Memory B cell (primary cell): ENCODE results near the gene EPB41L1.

Experiments
- ATAC-seq: fragments of 150-1000 bp; cut with Tn5 transposase; 2 replicates; pipeline ENCODE4 v1.10.0; 2021; ENCODE audit warnings: low read depth, mild to moderate bottlenecking, moderate library complexity
- DNase-seq, 2 donors: peaks; one replicate each; pipeline ENCODE4 v3.0.0; 2022; ENCODE audit warnings: low spot score in 2 of 2
- H3K27ac Mint-ChIP-seq: one replicate; pipeline ENCODE4 v1.8.0; 2022; ENCODE audit warnings: mild to moderate bottlenecking, moderate library complexity, mixed read lengths
- H3K27me3 Mint-ChIP-seq: one replicate; pipeline ENCODE4 v1.8.0; 2022; ENCODE audit warnings: mixed read lengths
- H3K36me3 Mint-ChIP-seq: one replicate; pipeline ENCODE4 v1.8.0; 2022; ENCODE audit warnings: mild to moderate bottlenecking, mixed read lengths
- H3K4me1 Mint-ChIP-seq: one replicate; pipeline ENCODE4 v1.8.0; 2022; ENCODE audit warnings: mixed read lengths
- H3K4me3 Mint-ChIP-seq: one replicate; pipeline ENCODE4 v1.8.0; 2022; ENCODE audit warnings: mild to moderate bottlenecking, moderate library complexity, mixed read lengths
- H3K9me3 Mint-ChIP-seq: one replicate; pipeline ENCODE4 v1.8.0; 2022; ENCODE audit warnings: mixed read lengths

Gene EPB41L1

GRCh38 chr20:36202891-36203338, 48.4 kb downstream of the EPB41L1 start:
- ATAC-seq (peak; percentile 78), DNase-seq (peak; percentile 73 to 85)
- Mint-ChIP-seq H3K4me1 (peaks cover 5% of the 10 kb centered on the region), H3K27me3 (peaks cover 3% of the 10 kb centered on the region), H3K36me3 (no peaks in the 10 kb centered on the region), H3K4me3 (peak overlapping the region; percentile 80), H3K27ac (peak overlapping the region; percentile 39), H3K9me3 (no peaks in the 10 kb centered on the region)

- H3K4me3 Mint-ChIP-seq: no peak overlapping the region
- H3K36me3 Mint-ChIP-seq: no peaks in the 10 kb centered on the region
- ATAC-seq (no peak), DNase-seq (no peak)
- H3K27me3 Mint-ChIP-seq: peaks cover 4% of the 10 kb centered on the region
- H3K4me1 Mint-ChIP-seq: peaks cover 5% of the 10 kb centered on the region
- no peak overlapping the region for H3K27ac Mint-ChIP-seq
- H3K9me3 Mint-ChIP-seq: no peaks in the 10 kb centered on the region
Measured at GRCh38 chr20:36203861-36204260, 49.3 kb downstream of the EPB41L1 start.

DNA sequence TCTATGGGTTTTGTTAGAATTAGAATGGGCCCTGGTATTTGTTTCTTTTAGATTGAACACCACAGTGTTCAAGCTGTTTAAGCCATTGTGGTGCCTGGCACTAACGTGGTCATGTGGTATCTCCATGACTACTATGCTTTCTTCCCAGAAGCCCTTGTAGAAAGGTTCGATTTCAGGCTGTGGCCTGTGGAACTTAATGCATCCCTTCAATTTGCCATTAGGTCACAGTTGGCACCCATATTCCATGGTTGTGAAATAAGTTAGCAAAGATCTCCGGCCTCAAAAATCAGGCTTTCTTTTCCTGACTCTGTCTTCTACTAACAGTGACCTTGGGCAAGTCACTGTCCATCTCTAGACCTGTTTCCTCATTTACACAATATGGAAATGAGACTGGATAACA, 50.5 kb downstream of the EPB41L1 start:
- ATAC-seq: no peak
- Mint-ChIP-seq H3K4me1 (peaks cover 2% of the 10 kb centered on the region), H3K36me3 (no peaks in the 10 kb centered on the region), H3K27ac (no peak overlapping the region), H3K27me3 (peaks cover 4% of the 10 kb centered on the region), H3K4me3 (no peak overlapping the region), H3K9me3 (no peaks in the 10 kb centered on the region)
- no peak for DNase-seq

GRCh38 chr20:36206068-36206467, 51.5 kb downstream of the EPB41L1 start:
- Mint-ChIP-seq H3K27me3 (peaks cover 4% of the 10 kb centered on the region), H3K36me3 (no peaks in the 10 kb centered on the region), H3K4me3 (no peak overlapping the region), H3K4me1 (peaks cover 2% of the 10 kb centered on the region), H3K9me3 (no peaks in the 10 kb centered on the region), H3K27ac (no peak overlapping the region)
- DNase-seq: no peak
- ATAC-seq: no peak

DNA sequence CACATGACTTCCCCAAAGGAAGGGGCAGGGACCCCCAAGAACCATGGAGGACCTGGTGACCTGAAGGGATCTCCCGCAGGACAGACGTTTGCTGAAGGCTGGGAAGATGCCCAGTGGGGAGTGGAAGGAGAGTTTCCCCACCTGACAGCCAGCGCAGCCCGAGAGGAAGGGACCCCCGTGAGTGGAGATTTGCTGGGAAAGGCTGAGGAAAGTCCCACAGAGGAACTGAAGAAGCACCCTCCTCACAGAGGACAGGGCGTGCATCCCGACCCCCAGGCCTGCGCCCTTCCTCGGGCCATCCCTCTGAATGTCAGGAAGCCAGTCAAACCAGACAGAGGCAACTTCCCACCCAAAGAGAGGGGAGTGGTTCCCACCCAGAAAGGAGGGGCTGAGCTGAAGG, 52.1 kb downstream of the EPB41L1 start:
- Mint-ChIP-seq H3K4me1 (peaks cover 2% of the 10 kb centered on the region), H3K9me3 (no peaks in the 10 kb centered on the region), H3K36me3 (no peaks in the 10 kb centered on the region), H3K4me3 (no peak overlapping the region), H3K27me3 (peaks cover 4% of the 10 kb centered on the region), H3K27ac (no peak overlapping the region)
- DNase-seq (no peak), ATAC-seq (no peak)

DNA sequence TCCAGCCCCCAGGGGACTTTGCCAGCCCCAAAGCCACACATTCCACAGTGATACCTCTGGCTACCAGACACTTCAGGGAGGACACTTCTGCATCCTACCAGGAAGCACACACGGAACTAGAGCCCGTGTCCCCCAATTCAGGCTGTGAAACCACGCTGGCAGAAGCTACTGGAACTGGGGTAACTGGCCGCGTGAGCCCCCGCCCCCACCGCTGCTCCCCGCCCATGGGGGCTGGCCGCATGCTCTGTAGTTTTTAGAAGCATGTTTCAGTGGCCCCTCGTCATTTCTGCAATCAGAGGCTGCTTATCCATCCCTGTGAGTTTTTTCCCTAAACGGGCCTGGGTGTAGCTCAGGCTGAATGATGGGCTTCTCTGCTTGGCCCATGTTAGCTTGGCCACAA, 53.1 kb downstream of the EPB41L1 start:
- Mint-ChIP-seq H3K9me3 (no peaks in the 10 kb centered on the region), H3K36me3 (no peaks in the 10 kb centered on the region), H3K4me3 (no peak overlapping the region), H3K4me1 (peaks cover 2% of the 10 kb centered on the region), H3K27me3 (peaks cover 4% of the 10 kb centered on the region), H3K27ac (no peak overlapping the region)
- DNase-seq: no peak
- no peak for ATAC-seq

- Mint-ChIP-seq H3K9me3 (no peaks in the 10 kb centered on the region), H3K4me3 (no peak overlapping the region), H3K36me3 (no peaks in the 10 kb centered on the region), H3K27ac (no peak overlapping the region), H3K4me1 (no peaks in the 10 kb centered on the region), H3K27me3 (peaks cover 4% of the 10 kb centered on the region)
- ATAC-seq (no peak), DNase-seq (no peak)
Measured at GRCh38 chr20:36208257-36208656, 53.7 kb downstream of the EPB41L1 start.

DNA sequence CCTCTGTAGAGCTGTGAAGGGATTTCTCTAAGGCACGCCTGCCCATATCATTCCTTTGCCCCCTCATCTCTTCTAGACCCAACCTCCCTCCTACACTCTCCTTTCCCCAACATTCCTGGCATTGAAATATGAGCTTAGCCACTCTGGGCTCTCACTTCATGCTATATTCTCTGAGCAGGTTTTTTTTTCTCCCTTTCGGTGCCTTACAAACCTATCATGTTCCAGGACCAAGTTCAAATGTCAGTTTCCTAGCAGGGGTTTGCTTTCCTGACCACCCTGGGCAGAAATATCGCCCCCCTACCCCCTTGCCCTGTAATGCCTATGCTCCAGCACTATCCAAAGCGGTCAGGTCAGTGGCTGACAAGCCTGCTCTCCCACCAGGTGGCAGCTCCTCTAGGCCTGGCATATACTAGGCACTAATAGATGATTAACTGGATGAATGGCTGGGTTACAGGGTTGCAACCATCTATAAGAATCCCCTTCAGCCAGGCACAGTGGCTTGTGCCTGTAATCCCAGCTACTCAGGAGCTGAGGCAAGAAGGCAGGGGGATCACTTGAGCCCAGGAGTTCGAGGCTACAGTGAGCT, 56.0 kb downstream of the EPB41L1 start:
- ATAC-seq: no peak
- DNase-seq: no peak
- Mint-ChIP-seq H3K4me1 (no peaks in the 10 kb centered on the region), H3K27me3 (peaks cover 4% of the 10 kb centered on the region), H3K4me3 (no peak overlapping the region), H3K27ac (no peak overlapping the region), H3K9me3 (no peaks in the 10 kb centered on the region), H3K36me3 (no peaks in the 10 kb centered on the region)

DNA sequence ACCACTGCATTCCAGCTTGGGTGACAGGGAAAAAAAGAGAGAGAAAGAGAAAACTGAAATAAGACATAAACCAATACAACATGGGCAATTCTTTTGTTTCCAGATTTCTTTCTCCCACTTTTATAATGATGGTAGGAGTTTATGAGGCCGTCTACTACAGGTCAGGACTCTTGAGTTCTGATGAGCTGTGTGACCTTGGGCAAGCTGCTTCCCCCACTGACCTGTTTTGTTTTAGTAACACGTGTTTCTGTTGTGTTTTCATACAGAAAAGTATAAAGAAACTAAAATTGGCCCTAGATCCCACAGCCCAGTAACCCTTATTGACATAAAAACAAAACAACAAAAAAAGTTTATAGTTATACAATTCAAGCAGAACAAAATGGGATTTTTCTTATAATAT, 58.8 kb downstream of the EPB41L1 start:
- H3K9me3 Mint-ChIP-seq: no peaks in the 10 kb centered on the region
- H3K4me1 Mint-ChIP-seq: no peaks in the 10 kb centered on the region
- DNase-seq: no peak
- no peaks in the 10 kb centered on the region for H3K36me3 Mint-ChIP-seq
- ATAC-seq: no peak
- no peak overlapping the region for H3K4me3 Mint-ChIP-seq
- H3K27me3 Mint-ChIP-seq: peaks cover 8% of the 10 kb centered on the region
- H3K27ac Mint-ChIP-seq: no peak overlapping the region

DNA sequence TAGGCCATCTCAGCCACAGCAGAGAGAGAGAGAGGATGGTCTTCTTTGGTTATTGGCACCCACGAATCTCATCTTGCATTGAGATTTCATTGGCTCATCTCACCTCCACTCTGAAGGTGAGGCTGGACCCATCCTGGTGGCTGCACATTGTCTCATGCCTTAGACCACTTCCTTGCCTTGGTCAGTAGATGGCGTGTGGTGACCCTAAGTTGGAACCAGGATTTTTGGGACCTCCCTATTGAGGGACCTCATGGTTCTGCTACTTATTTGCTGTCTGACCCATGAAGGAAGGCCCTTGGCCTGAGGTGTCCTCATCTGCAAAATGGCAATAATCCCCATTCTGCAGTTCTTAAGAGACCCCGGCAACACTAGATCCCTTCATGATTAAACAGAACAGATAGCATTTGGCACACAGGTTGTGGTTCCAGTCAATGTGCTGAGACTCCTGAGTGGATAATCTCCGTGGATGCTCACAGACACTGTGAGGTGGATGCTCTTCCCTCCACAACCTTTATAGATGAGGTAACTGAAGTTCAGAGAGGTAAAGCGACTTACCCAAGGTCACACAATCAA, 60.2 kb downstream of the EPB41L1 start:
- H3K27me3 Mint-ChIP-seq: peaks cover 9% of the 10 kb centered on the region
- ATAC-seq (peak; percentile 34), DNase-seq (no peak)
- H3K4me3 Mint-ChIP-seq: no peak overlapping the region
- H3K36me3 Mint-ChIP-seq: no peaks in the 10 kb centered on the region
- no peaks in the 10 kb centered on the region for H3K4me1 Mint-ChIP-seq
- H3K9me3 Mint-ChIP-seq: no peaks in the 10 kb centered on the region
- no peak overlapping the region for H3K27ac Mint-ChIP-seq

DNA sequence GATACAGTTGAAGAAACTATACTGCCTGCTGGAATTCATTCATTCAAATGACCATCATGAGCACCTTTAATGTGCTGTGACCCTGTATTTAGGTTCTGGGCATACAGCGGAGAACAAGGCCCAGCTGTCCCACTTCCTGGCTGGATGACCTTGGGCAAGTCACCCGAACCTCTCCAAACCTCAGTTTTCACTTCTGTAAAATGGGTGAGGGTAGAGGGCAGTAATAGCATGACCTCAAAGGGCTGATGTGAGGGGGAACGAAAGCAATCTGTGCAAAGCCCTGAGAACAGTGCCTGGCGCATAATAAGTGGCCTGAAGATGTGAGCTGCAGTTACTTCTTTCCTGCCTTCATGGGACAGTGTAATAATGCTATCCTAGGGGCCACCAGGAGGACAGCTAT, 61.2 kb downstream of the EPB41L1 start:
- H3K36me3 Mint-ChIP-seq: no peaks in the 10 kb centered on the region
- ATAC-seq: no peak
- H3K27ac Mint-ChIP-seq: no peak overlapping the region
- H3K9me3 Mint-ChIP-seq: no peaks in the 10 kb centered on the region
- H3K4me3 Mint-ChIP-seq: no peak overlapping the region
- DNase-seq: no peak
- peaks cover 12% of the 10 kb centered on the region for H3K27me3 Mint-ChIP-seq
- no peaks in the 10 kb centered on the region for H3K4me1 Mint-ChIP-seq

- H3K4me1 Mint-ChIP-seq: no peaks in the 10 kb centered on the region
- H3K27me3 Mint-ChIP-seq: peaks cover 15% of the 10 kb centered on the region
- no peak overlapping the region for H3K4me3 Mint-ChIP-seq
- no peak overlapping the region for H3K27ac Mint-ChIP-seq
- H3K36me3 Mint-ChIP-seq: no peaks in the 10 kb centered on the region
- no peaks in the 10 kb centered on the region for H3K9me3 Mint-ChIP-seq
- no peak for ATAC-seq
- no peak for DNase-seq
Measured at GRCh38 chr20:36216314-36217025, 61.9 kb downstream of the EPB41L1 start.

DNA sequence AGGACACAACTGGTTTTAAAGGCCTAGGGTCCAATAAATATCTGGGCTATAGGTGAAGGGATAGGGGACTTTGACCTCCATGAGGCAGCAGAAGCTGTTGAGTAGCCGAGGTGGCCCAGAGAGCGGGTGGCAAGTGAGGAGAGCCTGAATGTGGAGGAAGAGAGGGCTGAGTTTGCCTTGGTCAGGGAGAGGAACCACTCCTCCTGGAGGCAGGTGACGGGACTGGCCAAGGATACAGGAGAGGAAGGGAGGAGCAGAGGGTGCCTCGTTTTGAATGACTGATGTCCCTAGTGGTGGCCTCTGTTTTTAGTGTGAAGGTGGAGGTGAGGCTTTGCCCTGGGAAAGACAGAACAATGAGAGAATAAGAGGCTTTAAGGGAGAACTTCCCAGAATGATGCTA, 62.7 kb downstream of the EPB41L1 start:
- no peak for DNase-seq
- Mint-ChIP-seq H3K9me3 (no peaks in the 10 kb centered on the region), H3K4me3 (no peak overlapping the region), H3K36me3 (no peaks in the 10 kb centered on the region), H3K27ac (no peak overlapping the region), H3K27me3 (peaks cover 15% of the 10 kb centered on the region), H3K4me1 (no peaks in the 10 kb centered on the region)
- ATAC-seq: no peak

- peaks cover 15% of the 10 kb centered on the region for H3K27me3 Mint-ChIP-seq
- no peak overlapping the region for H3K4me3 Mint-ChIP-seq
- no peaks in the 10 kb centered on the region for H3K36me3 Mint-ChIP-seq
- H3K27ac Mint-ChIP-seq: no peak overlapping the region
- no peaks in the 10 kb centered on the region for H3K4me1 Mint-ChIP-seq
- no peak for ATAC-seq
- no peak for DNase-seq
- H3K9me3 Mint-ChIP-seq: no peaks in the 10 kb centered on the region
Measured at GRCh38 chr20:36218380-36219064, 64.0 kb downstream of the EPB41L1 start.
